AG09309 (cell line): ENCODE measurements around the gene PLEKHM3.

Experiments
- DNase-seq: peaks from one replicate; pipeline ENCODE4 v3.0.0-alpha.2; 2010; ENCODE audit warnings: low read depth
- H3K4me3 ChIP-seq: 2 replicates; pipeline ENCODE4 v1.5.1; 2011; ENCODE audit warnings: mild to moderate bottlenecking, low read depth, low read length, moderate library complexity; ENCODE audit not compliant: control insufficient read depth
- CTCF ChIP-seq: IDR thresholded peaks from 2 replicates; pipeline ENCODE4 v1.5.1; 2011; ENCODE audit warnings: mild to moderate bottlenecking, low read depth, low read length, inconsistent platforms; ENCODE audit not compliant: insufficient read depth, control insufficient read depth; ENCODE audit errors: missing control alignments

PLEKHM3 gene

GRCh38 chr2:207839575-207839974, 185.8 kb downstream of the PLEKHM3 start:
- no peak for TF ChIP-seq CTCF
- H3K4me3 ChIP-seq, result no peak overlapping the region

GRCh38 chr2:207839028-207839427, 186.3 kb downstream of the PLEKHM3 start:
- TF ChIP-seq CTCF, result no peak
- no peak for DNase-seq
- no peak overlapping the region for H3K4me3 ChIP-seq

More at GRCh38 chr2:207839575-207839974, 185.8 kb downstream of the PLEKHM3 start:
- no peak for DNase-seq

DNA sequence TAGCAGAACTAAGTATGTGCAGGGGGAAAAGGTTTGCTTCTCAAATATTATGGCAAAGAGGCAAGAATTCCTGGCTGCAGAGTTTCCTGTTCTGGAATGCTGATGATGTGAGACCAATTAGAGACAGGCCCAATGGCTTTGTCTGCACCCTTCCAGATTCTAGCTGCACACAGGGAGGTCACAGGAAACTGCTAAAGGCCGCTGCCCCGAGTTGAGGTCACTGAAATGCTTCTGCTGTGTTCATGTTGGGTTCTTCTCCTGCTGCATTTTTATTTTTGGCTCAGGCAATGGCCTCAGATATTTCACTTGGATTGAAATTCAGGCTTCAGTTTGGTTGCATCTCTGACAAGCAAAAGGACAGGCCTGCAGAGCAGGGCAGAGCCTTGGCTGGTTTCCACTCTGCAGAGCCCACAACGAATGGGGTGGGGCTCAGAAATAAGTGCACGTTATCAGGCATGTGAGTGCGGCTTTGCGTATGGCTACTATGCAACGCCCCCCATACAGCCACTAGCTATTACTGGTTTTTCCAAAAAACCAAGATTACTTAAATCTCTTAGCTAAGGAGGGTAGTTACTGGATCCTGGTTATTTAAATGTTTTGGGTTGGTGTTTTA, 188.7 kb downstream of the PLEKHM3 start:
- no peak for DNase-seq
- TF ChIP-seq CTCF, result no peak
- H3K4me3 ChIP-seq, result no peak overlapping the region

DNA sequence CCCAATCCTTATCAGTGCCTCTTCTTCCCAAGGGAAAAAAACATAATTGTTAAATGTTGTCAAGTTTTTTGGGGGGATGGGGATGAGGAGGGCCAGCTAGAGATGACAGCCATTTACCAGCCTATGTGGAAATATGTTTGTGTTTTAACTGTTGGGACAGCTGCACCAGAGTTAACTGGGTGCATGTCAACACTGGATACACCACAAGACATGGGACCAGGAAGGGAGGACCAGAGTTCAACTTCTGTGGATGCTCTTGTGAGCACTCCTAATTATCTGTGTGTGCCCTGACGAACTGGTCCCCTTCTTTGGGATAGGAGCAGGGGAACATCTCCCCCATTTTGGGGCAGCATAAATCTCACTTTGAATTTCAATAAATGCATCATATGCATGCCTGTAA, 189.5 kb downstream of the PLEKHM3 start:
- DNase-seq, result no peak
- H3K4me3 ChIP-seq, result no peak overlapping the region
- TF ChIP-seq CTCF, result no peak

DNA sequence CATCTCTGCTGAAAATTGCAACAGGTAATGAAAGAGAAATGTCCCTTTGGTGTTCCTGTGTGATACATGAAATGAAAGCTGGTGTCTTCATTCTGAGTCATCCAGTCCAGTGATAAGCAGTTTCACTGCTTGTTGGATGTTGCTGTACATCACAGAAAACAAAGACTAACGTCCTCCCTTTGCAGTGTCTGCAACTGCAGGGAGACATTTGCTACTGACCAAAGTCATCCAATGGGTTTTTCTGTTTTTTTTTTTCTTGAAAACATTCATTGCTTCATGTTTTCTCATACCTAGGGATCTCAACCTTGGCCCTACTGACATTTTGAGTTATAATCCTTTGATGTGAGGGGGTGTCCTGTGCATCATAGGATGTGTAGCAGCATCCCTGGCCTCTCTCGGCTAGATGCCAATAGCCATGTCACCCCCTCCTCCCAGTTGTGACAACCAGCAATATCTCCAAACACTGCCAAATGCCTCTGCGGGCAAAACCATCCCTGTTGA, 192.0 kb downstream of the PLEKHM3 start:
- no peak for DNase-seq
- no peak for TF ChIP-seq CTCF
- H3K4me3 ChIP-seq, result no peak overlapping the region

GRCh38 chr2:207831584-207832248, 193.6 kb downstream of the PLEKHM3 start:
- no peak for TF ChIP-seq CTCF
- H3K4me3 ChIP-seq, result no peak overlapping the region
- DNase-seq, result no peak
